ENCODE data around the gene REV3L. TPM values are rescaled to one million over a fixed set of nuclear protein-coding genes. Genes with fewer than 3 reads are reported as not detected.

REV3L gene
- total RNA-seq, 4 donors from 2014 or later: 38.9 to 50.4 (median 45.3) TPM

DNA sequence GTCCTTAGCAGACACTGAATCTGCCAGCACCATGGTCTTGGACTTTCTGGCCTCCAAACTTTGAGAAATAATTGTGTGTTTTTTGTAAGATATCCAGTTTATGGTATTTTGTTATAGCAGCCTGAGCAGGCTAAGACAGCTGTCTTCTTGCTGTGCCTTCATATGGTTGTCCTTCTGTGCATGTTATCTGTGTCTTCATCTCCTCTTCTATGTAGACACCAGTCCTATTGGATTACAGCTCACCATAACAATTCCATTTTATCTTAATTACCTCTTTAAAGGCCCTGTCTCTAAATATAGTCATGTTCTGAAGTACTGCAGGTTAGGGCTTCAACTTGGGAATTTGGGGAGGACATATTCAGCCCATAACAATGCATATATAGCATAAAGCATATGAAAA is 44.3 kb upstream of the REV3L start:
- no peaks in the 10 kb centered on the region for H3K27me3 ChIP-seq
- TF ChIP-seq CTCF (IDR thresholded peaks at IDR 0.05) (no peak), POLR2A (IDR thresholded peaks at IDR 0.05; ENCODE audit: low read depth) (no peak), POLR2AphosphoS5 (IDR thresholded peaks at IDR 0.05) (no peak), EP300 (IDR thresholded peaks at IDR 0.05) (no peak)
- H3K36me3 ChIP-seq: no peaks in the 10 kb centered on the region
- peaks cover 9 to 36% (median 19%) of the 10 kb centered on the region in 4 donors for H3K4me1 ChIP-seq
- H3K27ac ChIP-seq (replicated peaks in 1 of 4): no peak overlapping the region
- H3K9me3 ChIP-seq: no peaks in the 10 kb centered on the region
- intact Hi-C loops (cut with DNase I): no loop called here
- DNase-seq (ENCODE audit: extremely low spot score): no peak
- H3K4me3 ChIP-seq: no peak overlapping the region

DNA sequence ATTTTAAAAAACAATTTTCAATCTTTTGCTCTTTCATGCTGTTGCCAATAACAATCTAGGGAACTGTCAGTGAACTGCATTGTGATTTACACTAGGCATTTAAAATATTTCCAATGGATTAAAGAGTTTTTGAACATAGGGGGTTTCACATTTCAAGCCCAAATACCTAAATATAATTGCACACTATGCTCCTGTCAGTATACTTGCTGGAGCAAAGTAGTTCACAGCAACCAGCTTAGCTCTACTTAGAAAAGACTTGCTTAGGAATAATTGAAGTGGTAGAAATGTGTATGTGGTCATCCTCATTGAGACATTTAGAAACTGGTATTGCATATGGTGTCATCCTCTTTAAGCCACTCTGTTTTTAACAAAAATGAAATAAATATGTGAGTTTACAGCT is 41.7 kb upstream of the REV3L start:
- Histone ChIP-seq H3K9me3 (peaks cover 0 to 6% (median 0%) of the 10 kb centered on the region in 4 donors), H3K27me3 (no peaks in the 10 kb centered on the region), H3K36me3 (no peaks in the 10 kb centered on the region), H3K4me1 (peaks cover 9 to 28% (median 19%) of the 10 kb centered on the region in 4 donors), H3K4me3 (no peak overlapping the region), H3K27ac (replicated peaks in 1 of 4) (no peak overlapping the region)
- intact Hi-C loops (cut with DNase I): no loop called here
- no peak for DNase-seq (ENCODE audit: extremely low spot score)
- TF ChIP-seq POLR2AphosphoS5 (IDR thresholded peaks at IDR 0.05): no peak
- no peak for TF ChIP-seq CTCF (IDR thresholded peaks at IDR 0.05)
- TF ChIP-seq POLR2A (IDR thresholded peaks at IDR 0.05; ENCODE audit: low read depth): no peak
- no peak for TF ChIP-seq EP300 (IDR thresholded peaks at IDR 0.05)

DNA sequence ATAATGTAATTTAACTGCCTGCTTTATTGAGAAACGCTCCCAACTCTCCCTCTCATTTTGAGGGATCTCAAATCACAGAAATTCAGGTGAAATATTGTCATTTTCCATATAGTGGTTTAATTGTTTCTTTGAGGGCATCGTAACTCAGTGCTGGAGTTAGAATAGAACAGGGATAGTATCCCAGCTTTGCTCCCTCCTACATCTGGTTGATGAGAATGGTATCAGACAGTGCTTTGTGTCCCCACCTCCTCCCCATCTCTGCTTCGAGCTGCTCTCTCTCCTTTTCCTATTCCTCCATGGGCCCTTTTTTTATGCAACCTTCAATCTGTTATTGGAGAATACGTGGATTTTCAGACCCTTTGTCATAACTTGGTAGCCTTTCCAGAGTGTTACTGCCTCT is 41.2 kb upstream of the REV3L start:
- DNase-seq (ENCODE audit: extremely low spot score): no peak
- intact Hi-C loops (cut with DNase I): no loop called here
- Histone ChIP-seq H3K4me1 (peaks cover 9 to 28% (median 19%) of the 10 kb centered on the region in 4 donors), H3K27ac (replicated peaks in 1 of 4) (no peak overlapping the region), H3K4me3 (no peak overlapping the region), H3K27me3 (no peaks in the 10 kb centered on the region), H3K36me3 (no peaks in the 10 kb centered on the region), H3K9me3 (peaks cover 0 to 6% (median 0%) of the 10 kb centered on the region in 4 donors)
- 83% methylated on average over 4 of the region's 4 CpGs for WGBS
- TF ChIP-seq POLR2AphosphoS5 (IDR thresholded peaks at IDR 0.05) (no peak), POLR2A (IDR thresholded peaks at IDR 0.05; ENCODE audit: low read depth) (no peak), CTCF (IDR thresholded peaks at IDR 0.05) (no peak), EP300 (IDR thresholded peaks at IDR 0.05) (no peak)

GRCh38 chr6:111523484-111524167 is 40.6 kb upstream of the REV3L start:
- TF ChIP-seq CTCF (IDR thresholded peaks at IDR 0.05) (no peak), EP300 (IDR thresholded peaks at IDR 0.05) (no peak), POLR2A (IDR thresholded peaks at IDR 0.05; ENCODE audit: low read depth) (no peak), POLR2AphosphoS5 (IDR thresholded peaks at IDR 0.05) (no peak)

More at GRCh38 chr6:111523484-111524167, 40.6 kb upstream of the REV3L start:
- DNase-seq (ENCODE audit: extremely low spot score): no peak
- H3K27ac ChIP-seq (replicated peaks in 1 of 4): no peak overlapping the region
- H3K9me3 ChIP-seq: peaks cover 0 to 6% (median 0%) of the 10 kb centered on the region in 4 donors
- peaks cover 9 to 28% (median 19%) of the 10 kb centered on the region in 4 donors for H3K4me1 ChIP-seq
- no peaks in the 10 kb centered on the region for H3K36me3 ChIP-seq
- intact Hi-C loops (cut with DNase I): no loop called here
- no peak overlapping the region for H3K4me3 ChIP-seq
- WGBS: 66% methylated on average over 2 of the region's 2 CpGs
- no peaks in the 10 kb centered on the region for H3K27me3 ChIP-seq

Measured in esophagus muscularis mucosa (tissue), 4 donors.